Tracheal epithelial cell (primary cell): ENCODE data around the gene AASDHPPT. TPM values are rescaled to one million over a fixed set of nuclear protein-coding genes. Genes with fewer than 3 reads are reported as not detected.

Source experiments
- total RNA-seq: library from RNA; depleted of rRNA; stranded (reverse); fragments of >200 nt; gene quantifications from 2 replicates; pipeline ENCODE4 v1.2.1, GENCODE V29; 2014

The AASDHPPT gene, protein sequence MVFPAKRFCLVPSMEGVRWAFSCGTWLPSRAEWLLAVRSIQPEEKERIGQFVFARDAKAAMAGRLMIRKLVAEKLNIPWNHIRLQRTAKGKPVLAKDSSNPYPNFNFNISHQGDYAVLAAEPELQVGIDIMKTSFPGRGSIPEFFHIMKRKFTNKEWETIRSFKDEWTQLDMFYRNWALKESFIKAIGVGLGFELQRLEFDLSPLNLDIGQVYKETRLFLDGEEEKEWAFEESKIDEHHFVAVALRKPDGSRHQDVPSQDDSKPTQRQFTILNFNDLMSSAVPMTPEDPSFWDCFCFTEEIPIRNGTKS
- 48.7 and 68.4 TPM in 2 replicates for total RNA-seq

DNA sequence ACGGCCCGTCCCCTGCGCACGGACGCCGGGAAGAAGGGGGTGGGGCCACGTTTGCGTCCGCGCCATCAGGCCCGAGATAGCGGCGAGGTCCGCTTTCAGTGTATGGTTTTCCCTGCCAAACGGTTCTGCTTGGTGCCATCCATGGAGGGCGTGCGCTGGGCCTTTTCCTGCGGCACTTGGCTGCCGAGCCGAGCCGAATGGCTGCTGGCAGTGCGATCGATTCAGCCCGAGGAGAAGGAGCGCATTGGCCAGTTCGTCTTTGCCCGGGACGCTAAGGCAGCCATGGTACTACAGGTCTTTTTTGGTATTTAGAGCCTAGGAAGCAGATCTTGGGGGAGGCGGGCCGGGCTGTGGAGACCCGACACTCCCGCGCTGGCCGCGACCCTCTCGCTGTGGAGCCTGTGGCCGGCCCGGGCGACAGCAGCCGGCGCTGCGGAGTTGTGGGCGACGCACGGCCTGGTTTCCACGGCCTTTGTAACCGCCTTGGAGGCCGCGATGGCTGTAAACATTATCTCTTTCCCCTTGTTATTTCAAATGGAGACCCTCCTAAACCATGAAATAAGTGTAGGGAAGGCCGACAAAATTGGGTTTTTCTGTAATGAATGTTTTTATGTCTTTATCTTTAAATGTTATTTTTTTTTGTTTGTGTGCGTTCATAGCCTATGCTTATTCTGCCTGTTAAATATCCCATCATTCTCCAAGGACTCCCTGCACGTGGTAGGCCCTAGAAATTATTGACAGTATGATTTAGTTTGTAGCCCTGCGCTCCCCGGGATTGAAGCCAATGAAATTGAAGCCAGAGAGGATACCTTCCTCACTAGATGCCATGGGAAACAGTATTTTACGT lies at the start of gene AASDHPPT:
Gene AASDHPPT (plus strand): TSS at position 54 of the 847 bp plus-strand sequence. CDS start 49 bp downstream, at position 103.

DNA sequence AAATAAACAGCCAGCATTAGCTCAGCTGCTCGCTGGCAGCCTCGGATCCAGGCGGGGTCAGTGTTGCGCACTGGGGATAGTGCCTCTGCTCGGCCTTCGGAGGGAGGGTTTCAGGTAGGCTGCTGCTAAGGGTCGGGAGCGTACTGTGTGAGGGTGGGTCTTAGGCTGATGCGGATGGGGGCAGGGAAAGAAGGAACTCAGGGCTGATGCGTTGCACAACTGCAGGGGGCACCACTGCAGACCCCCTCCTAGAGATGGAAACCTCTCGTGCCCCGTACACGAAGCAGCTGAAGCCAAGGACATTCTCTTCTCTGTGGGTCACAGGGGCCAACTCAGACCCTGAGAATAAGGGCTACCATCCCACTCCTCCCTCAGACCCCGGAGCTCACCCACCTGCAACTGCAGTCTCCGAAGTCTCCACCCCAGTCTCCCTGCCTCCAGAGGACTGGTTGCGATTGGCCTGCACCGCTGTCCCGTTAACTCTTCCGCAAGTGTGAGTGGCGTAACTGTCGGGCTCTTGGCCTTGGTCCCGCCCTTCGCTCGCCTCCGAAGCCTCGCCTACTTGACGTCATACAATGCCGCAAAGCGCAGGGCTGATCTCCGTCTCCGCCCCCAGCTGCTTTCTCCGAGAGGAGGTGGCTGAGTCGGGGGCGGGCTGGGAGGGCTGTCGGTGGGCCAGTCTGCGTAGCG lies 398 bp upstream of the AASDHPPT start, which contains the start of gene KBTBD3:
Gene KBTBD3 (minus strand): TSS at position 429 of the 690 bp plus-strand sequence. CDS start 18,250 bp downstream, outside the sequence.

Other genes starting within 250 kb of the AASDHPPT start
- 18.5 and 25.5 TPM in 2 replicates for gene MSANTD4, start 55.4 kb upstream of the AASDHPPT start, total RNA-seq
- 1.7 and 1.9 TPM in 2 replicates for gene KBTBD3, start 315 bp upstream of the AASDHPPT start, total RNA-seq